RWPE2 (cell line): ENCODE data around the gene CXXC1.

ENCODE experiments used
- ATAC-seq: fragments of 200-7000 bp; cut with Tn5 transposase; 3 replicates; pipeline ENCODE4 v1.9.1; 2021; ENCODE audit warnings: low read depth
- DNase-seq: peaks from one replicate; pipeline ENCODE4 v3.0.0-alpha.2; 2020; ENCODE audit warnings: low spot score
- H3K27ac ChIP-seq: fragments of 450-650 bp; 2 replicates; pipeline ENCODE4 v1.5.1; 2017; ENCODE audit warnings: mild to moderate bottlenecking; ENCODE audit not compliant: poor library complexity, severe bottlenecking
- H3K27me3 ChIP-seq: fragments of 250-450 bp; sonication (Bioruptor Pico); 2 replicates; pipeline ENCODE4 v1.5.1; 2021; ENCODE audit warnings: mild to moderate bottlenecking, moderate library complexity; ENCODE audit not compliant: insufficient read depth, poor library complexity, severe bottlenecking
- H3K36me3 ChIP-seq: fragments of 250-450 bp; sonication (Bioruptor Pico); 2 replicates; pipeline ENCODE4 v1.5.1; 2020; ENCODE audit warnings: low read depth, mild to moderate bottlenecking, moderate library complexity
- H3K4me1 ChIP-seq: fragments of 250-450 bp; sonication (Bioruptor Pico); 2 replicates; pipeline ENCODE4 v1.5.1; 2021; ENCODE audit warnings: mild to moderate bottlenecking, moderate library complexity; ENCODE audit not compliant: insufficient read depth, poor library complexity, severe bottlenecking
- H3K4me3 ChIP-seq: fragments of 250-450 bp; sonication (Bioruptor Pico); 2 replicates; pipeline ENCODE4 v1.5.1; 2021; ENCODE audit warnings: mild to moderate bottlenecking, moderate library complexity; ENCODE audit not compliant: severe bottlenecking
- H3K9me3 ChIP-seq: fragments of 250-450 bp; sonication (Bioruptor Pico); 2 replicates; pipeline ENCODE4 v1.5.1; 2021; ENCODE audit warnings: mild to moderate bottlenecking, moderate library complexity; ENCODE audit not compliant: severe bottlenecking
- TF ChIP-seq, protein P1 (sequence below): fragments of 450-650 bp; IDR thresholded peaks from one replicate; pipeline ENCODE4 v1.5.1; 2017; ENCODE audit warnings: mild to moderate bottlenecking, moderate library complexity; ENCODE audit not compliant: poor library complexity, severe bottlenecking

The CXXC1 gene

DNA sequence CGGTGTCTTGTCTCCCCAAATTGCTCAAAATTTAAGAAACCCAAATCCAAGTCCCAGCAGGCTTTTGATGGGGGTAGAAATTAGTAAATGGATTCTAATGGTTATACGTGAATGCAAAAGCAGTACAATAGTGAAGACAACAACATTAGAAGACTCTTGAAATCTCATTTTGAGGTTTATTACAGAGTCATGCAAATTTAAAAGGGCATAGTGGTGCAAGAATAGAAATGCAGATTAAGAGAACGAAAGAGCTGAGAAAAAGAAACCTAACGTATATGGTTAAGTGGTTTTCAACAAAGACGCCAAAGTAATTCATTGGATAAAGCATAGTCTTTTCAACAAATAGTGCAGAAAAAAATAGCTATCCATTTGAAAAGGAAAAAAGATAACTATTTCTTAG lies 33.2 kb upstream of the CXXC1 start:
- H3K4me3 ChIP-seq = no peak overlapping the region
- H3K4me1 ChIP-seq = no peaks in the 10 kb centered on the region
- no peaks in the 10 kb centered on the region for H3K27me3 ChIP-seq
- DNase-seq = no peak
- ATAC-seq = no peak
- H3K27ac ChIP-seq = no peak overlapping the region
- no peaks in the 10 kb centered on the region for H3K9me3 ChIP-seq
- H3K36me3 ChIP-seq = no peaks in the 10 kb centered on the region
- TF ChIP-seq, protein P1, sequence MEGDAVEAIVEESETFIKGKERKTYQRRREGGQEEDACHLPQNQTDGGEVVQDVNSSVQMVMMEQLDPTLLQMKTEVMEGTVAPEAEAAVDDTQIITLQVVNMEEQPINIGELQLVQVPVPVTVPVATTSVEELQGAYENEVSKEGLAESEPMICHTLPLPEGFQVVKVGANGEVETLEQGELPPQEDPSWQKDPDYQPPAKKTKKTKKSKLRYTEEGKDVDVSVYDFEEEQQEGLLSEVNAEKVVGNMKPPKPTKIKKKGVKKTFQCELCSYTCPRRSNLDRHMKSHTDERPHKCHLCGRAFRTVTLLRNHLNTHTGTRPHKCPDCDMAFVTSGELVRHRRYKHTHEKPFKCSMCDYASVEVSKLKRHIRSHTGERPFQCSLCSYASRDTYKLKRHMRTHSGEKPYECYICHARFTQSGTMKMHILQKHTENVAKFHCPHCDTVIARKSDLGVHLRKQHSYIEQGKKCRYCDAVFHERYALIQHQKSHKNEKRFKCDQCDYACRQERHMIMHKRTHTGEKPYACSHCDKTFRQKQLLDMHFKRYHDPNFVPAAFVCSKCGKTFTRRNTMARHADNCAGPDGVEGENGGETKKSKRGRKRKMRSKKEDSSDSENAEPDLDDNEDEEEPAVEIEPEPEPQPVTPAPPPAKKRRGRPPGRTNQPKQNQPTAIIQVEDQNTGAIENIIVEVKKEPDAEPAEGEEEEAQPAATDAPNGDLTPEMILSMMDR = no peak

DNA sequence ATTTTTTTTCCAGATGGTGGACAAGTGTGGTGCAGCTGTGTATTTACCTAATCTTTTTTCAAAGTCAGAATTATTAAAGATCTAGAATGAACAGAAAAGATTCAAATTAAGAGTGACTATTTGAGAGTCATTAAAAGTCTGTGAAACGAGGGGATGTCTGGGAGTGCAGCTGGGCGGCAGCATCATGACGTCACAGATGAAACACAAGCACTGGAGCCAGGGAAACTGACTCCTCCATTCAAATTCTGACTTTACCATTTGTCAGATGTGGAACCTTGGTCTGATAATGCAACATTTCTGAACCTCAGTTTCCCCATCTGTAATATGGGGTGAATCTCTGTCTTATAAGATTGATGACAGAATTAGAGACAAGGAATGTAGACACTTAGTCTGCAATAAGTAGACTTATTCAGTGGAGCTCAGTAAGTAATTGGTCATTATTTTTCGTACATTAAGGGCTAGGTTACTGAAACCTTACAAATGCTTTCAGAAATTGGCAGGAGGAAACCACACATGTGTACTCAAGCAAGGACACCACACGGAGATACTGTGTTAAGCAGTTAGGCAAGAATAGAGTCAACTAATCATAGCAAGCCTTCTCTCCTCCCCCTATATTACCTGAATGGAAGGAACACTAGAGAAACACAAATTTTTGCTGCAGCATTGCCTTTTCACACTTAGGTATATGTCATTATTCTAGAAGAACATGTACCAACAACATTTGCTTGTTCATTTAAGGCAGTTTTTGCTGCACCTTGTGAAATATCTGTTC lies 27.8 kb upstream of the CXXC1 start:
- no peaks in the 10 kb centered on the region for H3K4me1 ChIP-seq
- H3K36me3 ChIP-seq = no peaks in the 10 kb centered on the region
- H3K27me3 ChIP-seq = no peaks in the 10 kb centered on the region
- TF ChIP-seq, protein P1 = no peak
- no peaks in the 10 kb centered on the region for H3K9me3 ChIP-seq
- ATAC-seq (no peak), DNase-seq (no peak)
- no peak overlapping the region for H3K27ac ChIP-seq
- no peak overlapping the region for H3K4me3 ChIP-seq

- Histone ChIP-seq H3K27ac (no peak overlapping the region), H3K36me3 (no peaks in the 10 kb centered on the region), H3K4me3 (no peak overlapping the region), H3K27me3 (no peaks in the 10 kb centered on the region), H3K9me3 (no peaks in the 10 kb centered on the region), H3K4me1 (peaks cover 3% of the 10 kb centered on the region)
- TF ChIP-seq, protein P1 = no peak
- DNase-seq = no peak
- no peak for ATAC-seq
Measured at GRCh38 chr18:50313873-50314460, 26.5 kb upstream of the CXXC1 start.

DNA sequence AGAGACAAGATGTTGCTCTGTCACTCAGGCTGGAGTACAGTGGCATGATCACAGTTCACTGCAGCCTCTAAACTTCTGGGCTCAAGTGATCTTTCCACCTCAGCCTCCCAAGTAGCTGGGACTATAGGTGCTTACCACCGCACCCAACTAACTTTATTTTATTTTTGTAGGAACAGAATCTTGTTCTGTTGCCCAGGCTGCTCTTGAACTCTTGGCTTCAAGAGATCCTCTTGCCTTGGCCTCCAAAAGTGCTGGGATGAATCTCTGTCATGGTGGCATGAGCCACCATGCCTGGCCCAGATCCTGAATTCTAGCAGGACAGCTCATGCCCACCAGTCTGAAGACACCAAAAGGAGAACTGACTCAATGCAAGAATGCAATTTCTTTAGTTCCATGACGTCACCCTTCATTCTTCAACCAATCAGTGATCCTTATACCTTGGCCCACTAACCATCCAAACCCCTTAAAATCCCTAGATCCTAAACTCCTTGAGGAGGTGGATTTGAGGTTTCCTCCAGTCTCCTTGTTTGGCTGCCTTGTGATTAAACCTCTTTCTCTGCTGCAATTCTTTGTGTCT lies 25.6 kb upstream of the CXXC1 start:
- no peaks in the 10 kb centered on the region for H3K27me3 ChIP-seq
- TF ChIP-seq, protein P1 = no peak
- no peaks in the 10 kb centered on the region for H3K36me3 ChIP-seq
- H3K4me1 ChIP-seq = peaks cover 11% of the 10 kb centered on the region
- no peak for ATAC-seq
- no peak overlapping the region for H3K27ac ChIP-seq
- H3K9me3 ChIP-seq = no peaks in the 10 kb centered on the region
- no peak for DNase-seq
- H3K4me3 ChIP-seq = no peak overlapping the region
